IMR-90 (cell line): Measurements from ENCODE around the gene AMBN. TPM values are rescaled to one million over a fixed set of nuclear protein-coding genes. Genes with fewer than 3 reads are reported as not detected.

Source experiments
- ATAC-seq: fragments of 200-7000 bp; cut with Tn5 transposase; 2 replicates; pipeline ENCODE4 v1.9.1; 2020; ENCODE audit warnings: low read depth, mild to moderate bottlenecking, moderate library complexity
- BruUV-seq: library from RNA; stranded (reverse); fragments of 400-500 nt; replicated peaks from 2 replicates; lab custom pipeline; 2021; lab: Mats Ljungman, UMichigan
- CTCF ChIA-PET: fragments of 300-600 bp; formaldehyde crosslinking; extraction: SDS; loops from one replicate; lab custom pipeline; 2021; ENCODE audit warnings: antibody characterized with exemption; lab: Yijun Ruan, JAX
- POLR2A ChIA-PET: fragments of 300-600 bp; sonication (Branson Sonifier 250); formaldehyde crosslinking; loops from one replicate; lab custom pipeline; 2022; ENCODE audit warnings: antibody characterized with exemption; ENCODE audit not compliant: unreplicated experiment; lab: Charles Lee
- DNase-seq: peaks from one replicate; pipeline ENCODE4 v3.0.0; 2013
- H2AFZ ChIP-seq: replicated peaks from 2 replicates; pipeline ENCODE3; 2013; ENCODE audit warnings: low read length, mild to moderate bottlenecking; ENCODE audit not compliant: poor library complexity
- H2AK5ac ChIP-seq: 2 replicates; pipeline ENCODE4 v1.6.1; 2013; ENCODE audit warnings: low read depth, low read length, inconsistent platforms
- H2AK9ac ChIP-seq: replicated peaks from 2 replicates; pipeline ENCODE3; 2013; ENCODE audit warnings: mild to moderate bottlenecking, low read depth, low read length, moderate library complexity; ENCODE audit not compliant: poor library complexity
- H2BK120ac ChIP-seq: 2 replicates; pipeline ENCODE4 v1.6.1; 2013; ENCODE audit warnings: low read depth, low read length, inconsistent platforms
- H2BK15ac ChIP-seq: 3 replicates; pipeline ENCODE4 v1.6.1; 2013; ENCODE audit warnings: low read depth, low read length, inconsistent platforms
- H2BK20ac ChIP-seq: 2 replicates; pipeline ENCODE4 v1.6.1; 2013; ENCODE audit warnings: low read depth, mild to moderate bottlenecking, inconsistent platforms, low read length, moderate library complexity
- H2BK5ac ChIP-seq: 2 replicates; pipeline ENCODE4 v1.6.1; 2013; ENCODE audit warnings: mild to moderate bottlenecking, low read depth, low read length, inconsistent platforms; ENCODE audit not compliant: poor library complexity, severe bottlenecking
- H3K14ac ChIP-seq: replicated peaks from 2 replicates; pipeline ENCODE4 v1.6.1; 2013; ENCODE audit warnings: low read depth, low read length, inconsistent platforms
- H3K18ac ChIP-seq: 2 replicates; pipeline ENCODE4 v1.6.1; 2013; ENCODE audit warnings: low read depth, low read length, control low read depth
- H3K23ac ChIP-seq: 2 replicates; pipeline ENCODE4 v1.6.1; 2013; ENCODE audit warnings: low read depth, low read length, inconsistent platforms
- H3K27ac ChIP-seq: 2 replicates; pipeline ENCODE4 v1.5.1; 2013; ENCODE audit warnings: mild to moderate bottlenecking, control low read depth, low read length; ENCODE audit not compliant: insufficient read depth
- H3K27me3 ChIP-seq: 2 replicates; pipeline ENCODE4 v1.6.1; 2013; ENCODE audit warnings: low read length; ENCODE audit not compliant: control insufficient read depth, insufficient read depth
- H3K36me3 ChIP-seq: 2 replicates; pipeline ENCODE4 v1.6.1; 2013; ENCODE audit warnings: low read length, mixed read lengths; ENCODE audit not compliant: control insufficient read depth, insufficient read depth
- H3K4ac ChIP-seq: 2 replicates; pipeline ENCODE4 v1.6.1; 2013; ENCODE audit warnings: low read depth, low read length, inconsistent platforms
- H3K4me1 ChIP-seq: 2 replicates; pipeline ENCODE4 v1.6.1; 2013; ENCODE audit warnings: low read length, mixed read lengths; ENCODE audit not compliant: control insufficient read depth, insufficient read depth
- H3K4me2 ChIP-seq: 2 replicates; pipeline ENCODE4 v1.6.1; 2013; ENCODE audit warnings: low read depth, mild to moderate bottlenecking, control low read depth, low read length, moderate library complexity
- H3K4me3 ChIP-seq: 2 replicates; pipeline ENCODE4 v1.5.1; 2013; ENCODE audit warnings: low read depth, mild to moderate bottlenecking, control low read depth, low read length, moderate library complexity; ENCODE audit not compliant: insufficient read depth
- H3K56ac ChIP-seq: 2 replicates; pipeline ENCODE4 v1.6.1; 2013; ENCODE audit warnings: low read length, inconsistent platforms; ENCODE audit not compliant: insufficient read depth; ENCODE audit errors: extremely low read depth
- H3K79me1 ChIP-seq, 2 experiments: 2 replicates each; pipeline ENCODE4 v1.6.1; 2013; ENCODE audit warnings: low read length in 2 of 2, inconsistent platforms in 1 of 2, low read depth in 1 of 2
- H3K9ac ChIP-seq: 2 replicates; pipeline ENCODE4 v1.6.1; 2013; ENCODE audit warnings: low read depth, low read length, control low read depth
- H3K9me1 ChIP-seq: 2 replicates; pipeline ENCODE4 v1.6.1; 2013; ENCODE audit warnings: low read length, inconsistent platforms; ENCODE audit not compliant: insufficient read depth
- H3K9me3 ChIP-seq: 2 replicates; pipeline ENCODE4 v1.6.1; 2013; ENCODE audit warnings: low read length; ENCODE audit not compliant: control insufficient read depth, insufficient read depth
- H4K20me1 ChIP-seq: 2 replicates; pipeline ENCODE4 v1.6.1; 2013; ENCODE audit warnings: low read length, inconsistent platforms; ENCODE audit not compliant: insufficient read depth
- H4K5ac ChIP-seq: 2 replicates; pipeline ENCODE4 v1.6.1; 2013; ENCODE audit warnings: mild to moderate bottlenecking, low read depth, low read length, control low read depth
- H4K8ac ChIP-seq, 2 experiments: 2 replicates each; pipeline ENCODE4 v1.6.1; 2013; ENCODE audit warnings: low read depth in 2 of 2, low read length in 2 of 2, control low read depth in 1 of 2, inconsistent platforms in 1 of 2
- H4K91ac ChIP-seq: 2 replicates; pipeline ENCODE4 v1.6.1; 2013; ENCODE audit warnings: low read depth, low read length, inconsistent platforms; ENCODE audit not compliant: insufficient read depth
- BHLHE40 ChIP-seq: fragments of 150-350 bp; IDR thresholded peaks from 2 replicates; pipeline ENCODE4 v1.6.1; 2016; ENCODE audit warnings: mild to moderate bottlenecking, low read depth, low read length
- CEBPB ChIP-seq: IDR thresholded peaks from 2 replicates; pipeline ENCODE4 v1.6.1; 2012; ENCODE audit warnings: low read depth, low read length, improper control_type of control experiment
- CHD1 ChIP-seq: IDR thresholded peaks from 2 replicates; pipeline ENCODE4 v1.6.1; 2012; ENCODE audit warnings: low read depth, low read length, improper control_type of control experiment
- CTCF ChIP-seq: conservative IDR thresholded peaks from 2 replicates; pipeline ENCODE4 v1.5.1; 2012; ENCODE audit warnings: mild to moderate bottlenecking, low read depth, low read length, improper control_type of control experiment
- FOS ChIP-seq: fragments of 150-350 bp; IDR thresholded peaks from 2 replicates; pipeline ENCODE4 v1.6.1; 2016; ENCODE audit warnings: low read depth, low read length
- MAFK ChIP-seq: IDR thresholded peaks from 2 replicates; pipeline ENCODE4 v1.6.1; 2012; ENCODE audit warnings: low read depth, low read length, improper control_type of control experiment
- MAZ ChIP-seq: IDR thresholded peaks from 2 replicates; pipeline ENCODE4 v1.6.1; 2012; ENCODE audit warnings: low read depth, mild to moderate bottlenecking, low read length, improper control_type of control experiment, moderate library complexity, borderline replicate concordance
- MXI1 ChIP-seq: IDR thresholded peaks from 2 replicates; pipeline ENCODE4 v1.6.1; 2012; ENCODE audit warnings: low read depth, mild to moderate bottlenecking, low read length, moderate library complexity, borderline replicate concordance
- NFE2L2 ChIP-seq: fragments of 150-350 bp; IDR thresholded peaks from 2 replicates; pipeline ENCODE4 v1.6.1; 2016; ENCODE audit warnings: low read depth, mild to moderate bottlenecking, low read length
- POLR2A ChIP-seq: IDR thresholded peaks from 2 replicates; pipeline ENCODE4 v1.6.1; 2012; ENCODE audit warnings: mild to moderate bottlenecking, low read depth, low read length
- RAD21 ChIP-seq: IDR thresholded peaks from 2 replicates; pipeline ENCODE4 v1.6.1; 2012; ENCODE audit warnings: low read length, improper control_type of control experiment
- RCOR1 ChIP-seq: IDR thresholded peaks from 2 replicates; pipeline ENCODE4 v1.6.1; 2012; ENCODE audit warnings: mild to moderate bottlenecking, low read length, improper control_type of control experiment; ENCODE audit not compliant: insufficient replicate concordance
- RFX5 ChIP-seq: IDR thresholded peaks from 2 replicates; pipeline ENCODE4 v1.8.0; 2012; ENCODE audit warnings: low read depth, mild to moderate bottlenecking, low read length, moderate library complexity
- SMC3 ChIP-seq: fragments of 150-350 bp; IDR thresholded peaks from 2 replicates; pipeline ENCODE4 v1.6.1; 2016; ENCODE audit warnings: low read depth, mild to moderate bottlenecking, antibody characterized with exemption, low read length, moderate library complexity
- USF2 ChIP-seq: fragments of 150-350 bp; IDR thresholded peaks from 2 replicates; pipeline ENCODE4 v1.6.1; 2017; ENCODE audit warnings: mild to moderate bottlenecking, antibody characterized with exemption, low read length, low read depth
- WGBS, 2 experiments: methylation state at CpG; one replicate each; pipeline versions ENCODE4 v1.1.5 to v1.1.7; 2013; ENCODE audit warnings: missing lambda C conversion rate in 2 of 2; ENCODE audit not compliant: insufficient read length in 1 of 2; ENCODE audit errors: extremely low coverage in 2 of 2; 5-methylcytosine and 5-hydroxymethylcytosine counted together
- dilution Hi-C: fragments of 300-500 bp; cut with HindIII; formaldehyde crosslinking; loops from one replicate; pipeline ENCODE4 v1.14.3; 2018; ENCODE audit warnings: low sequenced_read_pairs; ENCODE audit not compliant: unreplicated experiment
- in situ Hi-C: fragments of 300-500 bp; cut with MboI; formaldehyde crosslinking; loops from 3 replicates; pipeline ENCODE4 v1.14.3; 2019; ENCODE audit warnings: low sequenced_read_pairs, inconsistent platforms, mixed read lengths
- intact Hi-C: fragments of 100-400 bp; cut with micrococcal nuclease; formaldehyde crosslinking; loops from 2 replicates; pipeline ENCODE4 v1.10.0; 2022
- polyA plus RNA-seq, 3 experiments: library from polyadenylated mRNA; depleted of rRNA; stranded (reverse); fragments of >200 nt; gene quantifications; 2 replicates each; pipeline ENCODE4 v1.2.3, GENCODE V29; 2012; ENCODE audit warnings: low replicate concordance in 1 of 3
- total RNA-seq: library from RNA; depleted of rRNA; stranded (reverse); fragments of >200 nt; gene quantifications from 2 replicates; pipeline ENCODE4 v1.2.3, GENCODE V29; 2012
- TF ChIP-seq, protein P1 (sequence below): fragments of 150-350 bp; IDR thresholded peaks from 2 replicates; pipeline ENCODE4 v1.6.1; 2016; ENCODE audit warnings: low read depth, mild to moderate bottlenecking, low read length, moderate library complexity, borderline replicate concordance

The AMBN gene
- total and polyA plus RNA-seq, 2 of the 4 experiments (the other 2 are of a cell fraction) = not detected

DNA sequence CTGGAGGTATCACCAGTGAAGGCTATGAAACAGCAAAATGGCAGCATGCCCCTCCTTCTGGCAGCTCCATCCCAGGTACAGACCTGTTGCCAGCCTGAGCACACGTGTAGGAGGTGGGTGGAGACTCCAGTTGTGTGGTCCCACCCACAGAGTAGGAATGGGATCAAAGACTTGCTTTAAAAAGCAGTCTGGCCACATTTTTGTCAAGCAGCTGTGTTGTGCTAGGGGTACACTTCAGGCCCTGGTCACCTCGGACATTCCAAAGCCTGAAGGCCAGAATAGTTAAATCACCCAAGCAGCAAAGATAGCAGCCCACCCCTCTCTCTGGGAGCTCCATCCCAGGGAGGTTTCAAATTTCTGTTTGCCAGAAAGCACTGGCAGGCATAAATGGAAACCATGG is 20.3 kb upstream of the AMBN start:
- Histone ChIP-seq H3K14ac (no peak overlapping the region), H4K5ac (no peak overlapping the region), H3K4me1 (no peaks in the 10 kb centered on the region), H3K18ac (no peak overlapping the region), H2BK120ac (no peak overlapping the region), H3K56ac (no peak overlapping the region), H3K23ac (no peak overlapping the region), H4K20me1 (no peaks in the 10 kb centered on the region), H3K36me3 (no peaks in the 10 kb centered on the region), H2BK20ac (no peak overlapping the region), H4K91ac (no peak overlapping the region), H3K79me1 (no peaks in the 10 kb centered on the region), H2BK5ac (no peak overlapping the region), H3K4me3 (no peak overlapping the region), H3K4me2 (no peak overlapping the region), H3K27ac (no peak overlapping the region), H2AFZ (no peak overlapping the region), H3K9me3 (no peaks in the 10 kb centered on the region), H2AK5ac (no peak overlapping the region), H2BK15ac (no peak overlapping the region), H3K4ac (no peak overlapping the region), H4K8ac (no peak overlapping the region), H3K27me3 (no peaks in the 10 kb centered on the region; the same call in 1 of the 2 replicates), H2AK9ac (no peak overlapping the region), H3K9ac (no peak overlapping the region), H3K9me1 (no peaks in the 10 kb centered on the region)
- ATAC-seq (no peak), DNase-seq (no peak)
- ChIA-PET POLR2A (no interaction called here), CTCF (no interaction called here)
- WGBS, 2 experiments = no CpG with 5 or more reads among the region's 2 CpGs
- TF ChIP-seq MAFK = no peak
- TF ChIP-seq MAZ = no peak
- TF ChIP-seq RCOR1 = no peak
- TF ChIP-seq USF2 = no peak
- TF ChIP-seq RFX5 = no peak
- no peak for TF ChIP-seq CTCF
- TF ChIP-seq SMC3 = no peak
- TF ChIP-seq, protein P1, sequence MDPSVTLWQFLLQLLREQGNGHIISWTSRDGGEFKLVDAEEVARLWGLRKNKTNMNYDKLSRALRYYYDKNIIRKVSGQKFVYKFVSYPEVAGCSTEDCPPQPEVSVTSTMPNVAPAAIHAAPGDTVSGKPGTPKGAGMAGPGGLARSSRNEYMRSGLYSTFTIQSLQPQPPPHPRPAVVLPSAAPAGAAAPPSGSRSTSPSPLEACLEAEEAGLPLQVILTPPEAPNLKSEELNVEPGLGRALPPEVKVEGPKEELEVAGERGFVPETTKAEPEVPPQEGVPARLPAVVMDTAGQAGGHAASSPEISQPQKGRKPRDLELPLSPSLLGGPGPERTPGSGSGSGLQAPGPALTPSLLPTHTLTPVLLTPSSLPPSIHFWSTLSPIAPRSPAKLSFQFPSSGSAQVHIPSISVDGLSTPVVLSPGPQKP = no peak
- no peak for TF ChIP-seq MXI1
- no peak for TF ChIP-seq FOS
- TF ChIP-seq POLR2A = no peak
- no peak for TF ChIP-seq BHLHE40
- no peak for TF ChIP-seq RAD21
- TF ChIP-seq CHD1 = no peak
- TF ChIP-seq NFE2L2 = no peak
- no peak for TF ChIP-seq CEBPB
- in situ Hi-C loops (no loop called here), dilution Hi-C loops (no loop called here), intact Hi-C loops (no loop called here)
- BruUV-seq = no TSS peak
